Measurements from ENCODE around the gene GPHN.

- no peak for TF ChIP-seq POLR2A (IDR thresholded peaks at IDR 0.05)
- no peak for TF ChIP-seq CTCF (IDR thresholded peaks at IDR 0.05)
Observed at GRCh38 chr14:66982247-66982646, 474.3 kb downstream of the GPHN start.

Measured in heart left ventricle (tissue), 13 donors.